NCI-H446 (cell line): ENCODE data around the gene HGFAC.
A peak's percentile ranks its signal among the peaks of the same experiment; 100 is the strongest.
"Not testable (repeated sequence)": the region's sequence is repeated elsewhere in the genome, so short reads cannot be mapped to it uniquely, and the experiment has no call there.

ENCODE experiments used
- DNase-seq, 2 experiments: peaks; one replicate each; lab custom pipeline; 2025; lab: John Stamatoyannopoulos, UW

The HGFAC gene

GRCh38 chr4:3442959-3443749 is 1.4 kb downstream of the HGFAC start:
- DNase-seq: peak in 1 of 2 experiments; percentile 36

GRCh38 chr4:3443750-3444309 is 2.1 kb downstream of the HGFAC start:
- no peak for DNase-seq

GRCh38 chr4:3444351-3445110 is 2.8 kb downstream of the HGFAC start:
- DNase-seq: no peak

- DNase-seq: no peak
These were observed 3.5 kb downstream of the HGFAC start for GRCh38 chr4:3445111-3445820.

- no peak for DNase-seq
These were observed 4.2 kb downstream of the HGFAC start for GRCh38 chr4:3445829-3446545.

- DNase-seq: no peak
These were observed 5.0 kb downstream of the HGFAC start for GRCh38 chr4:3446631-3447320.

GRCh38 chr4:3447431-3448395 is 5.9 kb downstream of the HGFAC start:
- DNase-seq: no peak

- DNase-seq: no peak
These were observed 7.3 kb downstream of the HGFAC start for GRCh38 chr4:3449047-3449573.

GRCh38 chr4:3449574-3450534 is 8.1 kb downstream of the HGFAC start:
- no peak for DNase-seq

- no peak for DNase-seq
These were observed 8.9 kb downstream of the HGFAC start for GRCh38 chr4:3450643-3451042.

GRCh38 chr4:3451956-3452355 is 10.2 kb downstream of the HGFAC start:
- DNase-seq: no peak

- DNase-seq: no peak
These were observed 10.6 kb downstream of the HGFAC start for GRCh38 chr4:3452376-3452775.

GRCh38 chr4:3455596-3455995 is 13.8 kb downstream of the HGFAC start:
- not testable (repeated sequence) for DNase-seq

- DNase-seq: no peak
These were observed 16.6 kb downstream of the HGFAC start for GRCh38 chr4:3458371-3458770.

GRCh38 chr4:3459156-3459555 is 17.4 kb downstream of the HGFAC start:
- DNase-seq: not testable (repeated sequence)

- no peak for DNase-seq
These were observed 19.2 kb downstream of the HGFAC start for GRCh38 chr4:3460926-3461325.

GRCh38 chr4:3461515-3462291 is 19.9 kb downstream of the HGFAC start:
- peak; percentile 4 to 6 for DNase-seq
